Stimulated activated CD4-positive, alpha-beta T cell treated with anti-CD3 and anti-CD28 coated beads, Interleukin-12 subunit alpha, Interleukin-12 subunit beta, amount 100 ng/mL, for 24 hours (primary cell): ENCODE results near the gene IGLL5.
"Not testable (repeated sequence)": the region's sequence is repeated elsewhere in the genome, so short reads cannot be mapped to it uniquely, and the experiment has no call there.

Experiments used
- DNase-seq, 2 experiments: peaks; one replicate each; pipeline ENCODE4 v3.0.0-alpha.2; 2020; ENCODE audit warnings: low read depth in 2 of 2

IGLL5 gene

GRCh38 chr22:22914726-22915669 is 27.4 kb downstream of the IGLL5 start:
- DNase-seq: no peak

- no peak for DNase-seq
Measured at GRCh38 chr22:22915670-22916035, 28.0 kb downstream of the IGLL5 start.

GRCh38 chr22:22916215-22916951 is 28.8 kb downstream of the IGLL5 start:
- DNase-seq: no peak

GRCh38 chr22:22916952-22917290 is 29.3 kb downstream of the IGLL5 start:
- DNase-seq: no peak

GRCh38 chr22:22917377-22917776 is 29.8 kb downstream of the IGLL5 start:
- no peak for DNase-seq

GRCh38 chr22:22918297-22918965 is 30.8 kb downstream of the IGLL5 start:
- no peak for DNase-seq

- DNase-seq: no peak
Measured at GRCh38 chr22:22919041-22919440, 31.4 kb downstream of the IGLL5 start.

GRCh38 chr22:22920104-22920654 is 32.6 kb downstream of the IGLL5 start:
- DNase-seq: no peak

- no peak for DNase-seq
Measured at GRCh38 chr22:22920910-22921550, 33.4 kb downstream of the IGLL5 start.

GRCh38 chr22:22921575-22921974 is 34.0 kb downstream of the IGLL5 start:
- no peak for DNase-seq

GRCh38 chr22:22922092-22922953 is 34.7 kb downstream of the IGLL5 start:
- DNase-seq: not testable (repeated sequence)

- DNase-seq: no peak
Measured at GRCh38 chr22:22922954-22923319, 35.3 kb downstream of the IGLL5 start.

GRCh38 chr22:22923379-22923778 is 35.8 kb downstream of the IGLL5 start:
- no peak for DNase-seq

- no peak for DNase-seq
Measured at GRCh38 chr22:22923930-22924329, 36.3 kb downstream of the IGLL5 start.

- DNase-seq: no peak
Measured at GRCh38 chr22:22924369-22925145, 36.9 kb downstream of the IGLL5 start.

- no peak for DNase-seq
Measured at GRCh38 chr22:22925146-22925804, 37.7 kb downstream of the IGLL5 start.

GRCh38 chr22:22925805-22926369 is 38.3 kb downstream of the IGLL5 start:
- DNase-seq: no peak

- no peak for DNase-seq
Measured at GRCh38 chr22:22926370-22927195, 39.0 kb downstream of the IGLL5 start.
